IPS-NIHi7 (cell line): Measurements from ENCODE around the gene PLAA.
A peak's percentile ranks its signal among the peaks of the same experiment; 100 is the strongest.

ENCODE experiments used
- DNase-seq: peaks from one replicate; pipeline ENCODE4 v3.0.0; 2012; ENCODE audit warnings: mixed read lengths; ENCODE audit errors: extremely low spot score

The PLAA gene

GRCh38 chr9:26946753-26947727, at the start of gene PLAA:
TSS of gene PLAA (minus strand) at chr9:26947242. CDS start at chr9:26947045, 197 bp downstream.
- peak; percentile 90 for DNase-seq

DNA sequence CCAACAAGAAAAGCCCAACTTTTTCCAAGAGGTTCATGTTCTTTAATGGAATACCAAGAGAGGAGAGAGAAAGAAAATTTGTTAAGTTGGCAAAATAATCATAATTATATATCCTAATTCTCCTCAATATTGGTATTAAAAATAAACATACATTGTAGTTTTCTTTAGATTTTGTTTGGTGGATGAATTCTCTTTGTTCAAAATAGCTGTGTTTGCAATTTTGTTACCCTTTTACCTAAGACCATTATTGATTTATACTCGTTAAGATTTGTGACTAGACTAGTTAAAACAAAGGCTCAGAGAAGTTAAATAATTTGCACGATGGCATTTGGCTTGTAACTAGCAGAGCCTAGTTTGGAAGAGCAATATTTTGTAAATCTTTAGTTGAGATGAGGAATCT, 48.8 kb upstream of the PLAA start:
- no peak for DNase-seq

GRCh38 chr9:26983340-26983739, 36.3 kb upstream of the PLAA start:
- DNase-seq = no peak

DNA sequence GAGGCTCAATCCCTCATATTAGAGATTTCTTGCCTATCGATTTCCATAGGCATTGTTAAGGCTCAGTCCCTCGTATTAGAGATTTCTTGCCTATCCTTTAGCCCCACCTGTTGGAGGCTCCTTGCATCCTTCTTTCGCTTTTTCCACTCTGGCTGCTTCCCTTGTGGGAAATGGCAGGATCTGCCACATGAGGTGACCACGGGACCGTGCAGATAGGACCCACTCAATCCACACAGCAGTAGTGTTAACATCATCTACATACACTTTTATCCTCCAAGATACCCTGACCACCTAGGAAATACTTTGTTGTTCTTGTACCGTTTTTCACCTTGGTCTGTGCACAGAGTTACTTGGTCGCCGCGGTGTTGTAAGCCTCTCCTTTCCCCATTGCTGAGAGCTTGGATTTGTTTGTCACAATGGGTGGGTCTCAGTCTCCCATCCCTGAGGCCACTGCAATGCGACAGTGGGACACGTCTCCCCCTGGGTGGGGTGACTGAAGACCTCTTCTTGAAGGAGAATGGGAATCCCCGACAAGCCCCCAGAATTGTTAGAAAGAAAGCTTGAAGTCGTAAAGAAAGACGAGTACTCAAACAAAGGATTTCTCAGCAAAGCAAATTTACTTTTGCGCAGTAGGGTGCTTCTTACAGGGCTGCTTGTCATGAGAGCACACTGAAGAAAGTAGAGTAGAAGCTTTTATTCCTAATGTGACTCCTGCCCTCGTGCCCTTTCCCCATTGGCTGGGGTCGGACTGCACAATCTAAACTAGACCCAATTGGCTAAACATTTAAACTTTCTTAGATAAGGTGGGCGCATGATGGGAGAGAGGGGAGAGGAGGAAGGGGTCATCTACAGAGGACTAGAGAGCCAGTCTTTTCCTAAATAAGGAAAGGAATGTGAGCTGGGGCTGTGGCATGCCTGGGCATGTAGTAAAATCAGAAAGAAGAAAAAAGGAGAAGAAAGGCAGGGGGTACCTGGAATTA, 29.0 kb upstream of the PLAA start:
- DNase-seq = peak; percentile 42

- peak; percentile 43 for DNase-seq
Observed at GRCh38 chr9:26974927-26975326, 27.9 kb upstream of the PLAA start.

GRCh38 chr9:26973989-26974388, 26.9 kb upstream of the PLAA start:
- DNase-seq = no peak

DNA sequence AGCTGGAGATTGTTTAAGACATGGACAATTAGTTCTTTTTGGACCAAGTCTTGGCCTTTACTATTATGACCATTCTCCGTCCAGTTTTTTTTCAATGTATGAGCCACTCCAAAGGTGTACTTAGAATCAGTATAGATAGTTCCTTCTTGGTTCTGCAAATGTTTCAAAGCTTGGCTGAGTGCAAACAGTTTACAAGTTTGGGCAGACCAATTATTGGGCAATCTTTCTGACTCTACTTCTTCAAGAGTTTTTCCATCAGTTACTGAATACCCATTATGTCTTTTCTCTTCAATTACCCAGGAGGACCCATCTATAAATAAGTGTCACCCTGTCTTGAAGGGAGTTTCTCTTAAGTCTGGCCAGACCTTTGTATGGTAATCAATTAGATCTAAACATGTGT, 24.7 kb upstream of the PLAA start:
- DNase-seq = no peak

DNA sequence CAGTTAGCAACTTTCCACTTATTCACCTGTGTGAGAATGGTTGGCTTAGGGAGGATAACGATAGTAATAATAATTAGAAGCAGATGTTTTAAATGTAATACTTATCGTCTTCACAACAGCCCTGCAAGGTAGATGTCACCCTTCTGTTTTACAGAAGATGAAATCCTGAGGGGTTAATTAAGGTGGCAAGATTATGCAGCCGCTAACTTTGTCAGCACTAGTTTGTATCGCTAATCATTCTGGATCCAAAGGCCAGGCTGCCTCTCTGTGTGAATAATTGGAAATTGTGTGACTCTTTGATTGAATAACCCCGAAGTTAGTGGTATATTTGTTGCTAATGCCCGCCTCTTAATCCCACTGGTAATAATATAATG, 9.8 kb upstream of the PLAA start:
- DNase-seq = no peak

- DNase-seq = peak; percentile 98
Observed at GRCh38 chr9:26955921-26956859, 9.1 kb upstream of the PLAA start, which contains the start of gene IFT74. TSS of gene IFT74 (plus strand) at chr9:26956412. CDS start at chr9:26961968, 5,556 bp downstream.

GRCh38 chr9:26955222-26955903, 8.3 kb upstream of the PLAA start:
- no peak for DNase-seq

- DNase-seq = no peak
Observed at GRCh38 chr9:26954050-26954508, 7.0 kb upstream of the PLAA start.

DNA sequence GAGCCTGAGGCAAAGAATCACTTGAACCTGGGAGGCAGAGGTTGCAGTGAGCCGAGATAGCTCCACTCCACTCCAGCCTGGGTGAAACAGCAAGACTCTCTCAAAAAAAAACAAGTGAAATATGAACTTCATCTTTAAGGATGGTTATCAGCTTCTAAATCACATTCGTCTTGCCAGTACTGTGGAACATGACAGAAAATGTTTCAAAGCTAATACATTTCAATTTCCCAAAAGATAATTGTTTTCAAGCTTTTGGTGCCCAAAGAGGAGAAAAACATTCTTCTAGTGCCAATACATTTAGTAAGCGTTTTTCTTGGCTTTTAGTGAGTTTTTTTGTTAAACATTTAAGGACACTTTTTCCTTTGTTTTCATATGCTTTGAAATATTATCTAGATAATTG, 4.8 kb upstream of the PLAA start:
- no peak for DNase-seq

DNA sequence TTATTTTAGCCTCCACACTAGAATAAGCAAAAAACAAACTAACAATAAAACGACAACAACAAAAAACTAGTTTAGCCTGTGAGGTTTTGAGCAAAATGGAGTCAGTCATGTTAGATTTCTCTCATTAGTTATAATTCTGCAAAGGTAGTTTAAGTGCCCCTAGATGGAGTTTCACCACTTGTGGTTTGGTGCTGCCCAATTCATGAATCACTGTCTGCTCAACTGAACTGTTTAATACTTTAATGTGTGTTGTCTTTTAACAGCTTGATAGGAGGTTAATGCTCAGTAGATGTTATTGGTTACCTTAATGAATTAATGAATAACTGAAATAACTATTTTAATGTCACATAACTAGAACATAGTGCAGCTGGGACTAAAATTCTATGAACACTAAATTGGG, 3.5 kb upstream of the PLAA start:
- DNase-seq = no peak

DNA sequence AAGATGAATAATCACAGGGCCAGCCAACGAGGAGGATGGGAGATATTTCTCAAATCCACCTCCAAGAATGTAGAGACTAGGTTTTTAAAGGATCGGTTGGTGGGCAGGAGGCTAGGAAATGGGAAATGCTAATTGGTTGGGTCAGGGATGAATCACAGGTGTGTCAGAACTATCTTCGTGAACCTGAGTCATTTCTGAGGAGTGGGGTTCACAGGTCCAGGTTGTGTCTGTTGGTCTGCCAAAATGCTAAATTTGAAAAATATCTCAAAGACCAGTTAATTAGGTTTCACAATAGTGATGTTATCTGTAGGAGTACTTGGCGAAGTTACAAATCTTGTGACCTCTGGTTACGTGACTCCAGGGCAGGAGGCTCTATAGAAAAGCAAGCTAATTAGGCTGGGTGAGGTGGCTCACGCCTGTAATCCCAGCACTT, 2.6 kb upstream of the PLAA start:
- DNase-seq = no peak

DNA sequence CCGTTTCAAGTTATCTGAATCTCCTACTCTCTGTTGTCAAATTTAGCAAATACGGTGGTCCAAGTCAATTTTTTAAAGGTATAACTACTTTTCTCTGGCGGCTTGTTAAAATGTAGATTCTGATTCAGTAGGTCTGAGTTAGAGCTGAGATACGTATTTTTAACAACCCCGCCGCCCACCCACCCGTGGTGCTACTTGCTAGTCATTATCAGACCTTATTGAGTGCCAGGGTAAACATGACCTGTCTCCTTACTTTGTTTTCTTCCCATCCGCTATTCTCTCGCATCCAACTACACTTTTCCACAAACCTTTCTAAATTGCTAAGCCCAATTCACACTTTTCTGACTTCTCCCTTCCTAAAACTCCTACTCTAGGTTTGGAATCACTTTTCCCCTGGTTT, 694 bp upstream of the PLAA start:
- DNase-seq = no peak

DNA sequence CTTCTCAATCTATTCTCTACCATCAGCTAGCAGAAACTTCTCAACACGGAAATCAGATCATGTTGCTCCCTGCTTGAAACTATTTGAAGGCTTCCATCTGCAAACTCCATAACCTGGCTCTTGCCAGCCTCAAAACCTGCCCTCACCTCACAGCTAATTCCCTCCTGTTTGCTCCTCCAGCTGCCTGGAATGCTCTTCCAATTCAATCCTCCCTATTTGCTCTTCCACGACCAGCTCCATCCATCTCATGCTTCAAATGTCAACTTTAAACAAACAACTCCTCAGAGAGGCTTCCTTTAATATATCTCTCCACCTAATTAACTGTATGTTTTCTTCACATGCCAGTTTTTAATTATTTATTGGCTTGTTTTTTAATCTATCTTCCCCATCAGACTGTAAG, 1.5 kb downstream of the PLAA start:
- no peak for DNase-seq

- DNase-seq = no peak
Observed at GRCh38 chr9:26940779-26941178, 6.3 kb downstream of the PLAA start.

DNA sequence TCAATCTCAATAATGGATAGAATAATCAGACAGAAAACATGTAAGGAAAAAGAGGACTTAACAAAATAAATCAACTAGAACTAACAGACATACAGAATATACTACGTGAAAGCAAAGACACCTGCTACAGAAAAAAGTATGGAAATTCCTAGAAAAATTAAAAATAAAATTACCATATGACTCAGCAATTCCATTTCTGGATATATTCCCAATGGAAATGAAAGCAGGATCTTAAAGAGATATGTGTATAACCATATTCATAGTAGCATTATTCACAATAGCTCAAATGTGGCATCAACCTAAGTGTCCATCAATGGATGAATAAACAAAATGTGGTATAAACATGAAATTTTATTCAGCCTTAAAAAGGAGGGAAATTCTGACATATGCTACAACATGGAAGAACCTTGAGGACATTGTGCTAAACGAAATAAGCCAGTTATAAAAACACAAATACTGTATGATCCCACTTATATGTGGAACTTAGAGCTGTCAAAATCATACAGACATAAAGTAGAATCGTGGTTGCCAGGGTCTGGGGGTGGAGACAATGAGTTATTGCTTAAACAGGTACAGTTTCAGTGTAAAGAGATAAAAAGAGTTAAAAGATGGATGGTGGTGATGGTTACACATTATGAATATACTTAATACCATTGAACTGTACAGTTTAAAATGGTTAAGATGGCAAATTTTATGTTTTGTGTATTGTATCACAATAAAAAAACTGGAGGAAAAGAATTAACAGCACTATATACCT, 6.9 kb downstream of the PLAA start:
- no peak for DNase-seq

GRCh38 chr9:26937816-26938371, 9.1 kb downstream of the PLAA start:
- no peak for DNase-seq
